ENCODE results near the gene BICDL2.
"Not testable (repeated sequence)": the region's sequence is repeated elsewhere in the genome, so short reads cannot be mapped to it uniquely, and the experiment has no call there.

The BICDL2 gene

GRCh38 chr16:3063625-3064386, 27.1 kb upstream of the BICDL2 start:
- no peak for DNase-seq

- no peak for DNase-seq
These were observed 25.8 kb upstream of the BICDL2 start for GRCh38 chr16:3062553-3062952.

DNA sequence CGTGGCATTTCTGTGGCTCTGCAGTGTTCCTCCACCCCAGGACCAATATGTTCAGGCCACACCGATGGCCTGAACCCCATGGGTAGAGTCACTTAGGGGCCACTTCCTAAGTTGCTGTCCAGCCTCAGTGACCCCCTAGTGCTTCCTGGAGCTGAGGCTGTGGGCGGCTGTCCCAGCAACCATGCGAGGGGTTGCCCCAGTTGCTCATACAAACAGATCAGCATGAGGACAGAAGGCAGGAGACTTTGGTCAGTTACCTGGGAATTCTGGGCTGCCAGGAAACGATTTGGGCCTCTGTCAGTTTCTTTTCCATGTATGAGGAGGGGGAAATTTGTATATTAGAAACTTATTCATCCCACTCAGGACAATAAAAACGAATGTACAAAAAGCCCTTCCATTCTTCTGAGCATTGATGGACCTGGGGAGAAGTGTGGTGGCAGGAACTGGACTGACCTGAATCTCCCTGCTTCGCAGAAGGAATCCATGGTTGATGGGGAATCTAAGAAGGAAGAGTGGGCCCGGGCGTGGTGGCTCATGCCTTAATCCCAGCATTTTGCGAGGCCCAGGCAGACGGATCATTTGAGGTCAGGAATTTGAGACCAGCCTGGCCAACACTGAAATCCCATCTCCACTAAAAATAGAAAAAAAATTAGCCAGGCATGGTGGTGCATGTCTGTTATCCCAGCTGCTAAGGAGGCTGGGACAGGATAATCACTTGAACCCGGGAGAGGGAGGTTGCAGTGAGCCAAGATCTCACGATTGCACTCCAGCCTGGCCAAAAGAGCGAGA, 23.8 kb upstream of the BICDL2 start:
- no peak for DNase-seq

- no peak for DNase-seq
These were observed 23.0 kb upstream of the BICDL2 start for GRCh38 chr16:3059723-3060242.

DNA sequence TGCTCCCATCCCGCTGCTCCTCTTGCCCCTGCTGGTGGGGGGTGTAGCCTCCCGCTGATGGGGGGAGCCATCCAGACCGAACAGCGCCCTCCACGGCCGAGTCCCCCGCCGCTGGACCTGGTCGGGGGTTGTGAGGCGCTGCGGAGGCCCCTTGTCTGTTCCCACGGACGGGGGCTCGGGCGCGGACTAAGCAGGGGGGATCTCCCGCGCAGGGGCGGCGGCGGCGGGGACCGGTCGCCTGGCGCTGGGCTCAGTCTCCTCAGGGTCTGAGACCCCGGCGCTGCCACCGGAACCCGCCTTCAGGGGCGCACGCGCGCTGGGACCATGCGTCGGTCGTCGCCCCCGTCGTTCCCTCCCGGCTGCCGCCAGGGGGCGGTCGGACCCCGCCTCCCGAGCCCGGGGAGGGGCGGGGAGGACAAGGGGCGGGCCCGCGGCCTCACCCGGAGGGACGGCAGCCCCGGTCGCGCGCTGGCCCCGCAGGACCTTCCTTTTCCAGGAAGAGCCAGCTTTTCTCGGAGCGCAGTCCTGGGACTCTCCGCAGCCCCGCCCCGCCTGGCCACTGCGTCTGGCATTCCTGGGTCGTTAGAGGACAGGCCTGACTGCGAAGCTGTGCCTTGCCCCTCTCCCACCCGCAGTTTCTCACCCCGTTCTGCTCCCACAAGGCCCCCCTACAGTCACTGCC, 22.4 kb upstream of the BICDL2 start:
- DNase-seq = peak; percentile 88

GRCh38 chr16:3058139-3059030, 21.6 kb upstream of the BICDL2 start:
- DNase-seq = peak; percentile 57

- DNase-seq = no peak
These were observed 20.7 kb upstream of the BICDL2 start for GRCh38 chr16:3057181-3058138.

DNA sequence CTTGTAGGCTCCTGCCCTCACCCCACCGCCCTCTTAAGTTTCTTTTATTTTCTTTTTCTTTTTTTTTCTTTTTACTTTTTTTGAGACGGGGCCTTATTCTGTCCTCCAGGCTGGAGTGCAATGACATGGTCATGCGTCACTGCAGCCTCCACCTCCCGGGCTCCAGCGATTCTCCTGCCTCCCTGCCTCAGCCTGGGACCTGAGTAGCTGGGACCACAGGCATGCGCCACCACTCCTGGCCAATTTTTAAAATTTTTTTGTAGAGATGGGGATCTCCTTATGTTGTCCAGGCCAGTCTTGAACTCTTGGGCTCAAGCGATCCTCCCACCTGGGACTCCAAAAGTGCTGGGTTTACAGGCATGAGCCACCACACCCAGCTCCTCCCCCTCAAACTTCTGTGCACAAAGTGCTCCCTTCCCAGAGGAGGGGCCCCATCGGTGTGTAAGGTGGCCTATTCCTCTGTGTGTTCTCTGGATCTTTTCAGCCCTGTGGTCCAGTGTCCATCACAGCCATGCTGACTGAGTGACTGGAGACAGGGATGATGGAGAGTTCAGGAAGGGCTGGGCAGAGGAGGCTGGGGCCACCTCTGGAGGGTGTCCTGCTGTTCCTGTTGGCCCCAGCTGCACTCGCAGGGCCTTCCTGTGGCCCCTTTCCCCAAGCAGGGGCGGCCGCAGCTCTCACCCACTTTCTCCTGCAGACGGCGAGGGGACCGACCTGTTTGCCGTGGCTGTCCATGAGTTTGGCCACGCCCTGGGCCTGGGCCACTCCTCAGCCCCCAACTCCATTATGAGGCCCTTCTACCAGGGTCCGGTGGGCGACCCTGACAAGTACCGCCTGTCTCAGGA, 19.8 kb upstream of the BICDL2 start:
- no peak for DNase-seq

GRCh38 chr16:3055734-3056115, 19.0 kb upstream of the BICDL2 start:
- DNase-seq = not testable (repeated sequence)

GRCh38 chr16:3054965-3055733, 18.4 kb upstream of the BICDL2 start:
- DNase-seq = no peak

DNA sequence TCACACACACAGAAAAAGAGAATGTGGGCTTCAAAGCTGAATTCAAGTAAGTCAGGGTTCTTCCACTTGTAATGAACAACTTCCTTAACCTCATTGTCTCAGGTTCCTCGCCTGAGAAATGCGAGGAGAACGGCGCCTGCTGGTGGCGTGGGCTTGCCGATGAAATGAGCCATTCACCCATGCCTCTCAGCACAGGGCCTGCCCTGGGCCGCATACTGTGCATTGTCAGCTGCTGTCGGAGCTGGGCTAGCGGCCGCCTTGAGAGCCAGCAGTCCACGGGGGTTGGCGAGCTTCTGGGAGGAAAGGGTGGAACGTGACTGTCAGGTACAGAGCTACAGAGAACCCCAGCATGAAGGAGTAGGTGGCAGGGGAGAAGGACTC, 16.6 kb upstream of the BICDL2 start:
- DNase-seq = not testable (repeated sequence)

DNA sequence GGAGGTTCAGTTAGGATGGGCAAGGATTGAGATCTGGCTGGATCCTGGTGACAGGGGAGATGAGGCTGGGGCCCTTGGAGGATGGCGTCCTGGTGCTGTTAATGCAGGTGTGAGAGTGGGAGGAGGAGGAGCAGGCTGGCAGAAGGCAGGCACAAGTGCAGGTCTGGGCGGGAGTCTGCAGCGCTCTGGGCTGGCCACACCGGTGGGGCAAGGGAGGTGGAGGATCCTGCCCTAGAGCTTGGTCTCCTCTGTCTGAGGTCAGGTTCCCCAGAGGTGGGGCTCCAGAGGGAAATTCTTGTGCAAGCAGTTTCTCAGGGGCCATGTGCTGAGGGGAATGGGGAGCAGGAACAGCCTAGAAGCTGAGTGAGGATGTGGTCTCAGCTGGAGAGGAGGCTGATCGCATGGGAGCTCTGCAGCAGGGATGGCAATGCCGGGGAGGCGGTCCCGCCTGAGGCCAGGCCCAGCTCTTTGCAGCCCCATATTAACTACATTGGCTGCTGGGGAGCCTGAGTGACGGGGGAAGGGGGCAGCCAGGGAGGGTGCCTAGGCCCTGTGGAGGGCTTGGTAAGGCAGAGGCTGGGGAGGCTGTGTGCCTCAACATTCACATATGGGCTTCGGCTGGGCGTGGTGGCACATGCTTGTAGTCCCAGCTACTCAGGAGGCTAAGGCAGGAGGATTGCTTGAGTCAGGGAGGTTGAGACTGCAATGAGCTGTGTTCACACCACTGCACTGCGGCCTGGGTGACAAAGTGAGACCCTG, 16.0 kb upstream of the BICDL2 start:
- DNase-seq = not testable (repeated sequence)

DNA sequence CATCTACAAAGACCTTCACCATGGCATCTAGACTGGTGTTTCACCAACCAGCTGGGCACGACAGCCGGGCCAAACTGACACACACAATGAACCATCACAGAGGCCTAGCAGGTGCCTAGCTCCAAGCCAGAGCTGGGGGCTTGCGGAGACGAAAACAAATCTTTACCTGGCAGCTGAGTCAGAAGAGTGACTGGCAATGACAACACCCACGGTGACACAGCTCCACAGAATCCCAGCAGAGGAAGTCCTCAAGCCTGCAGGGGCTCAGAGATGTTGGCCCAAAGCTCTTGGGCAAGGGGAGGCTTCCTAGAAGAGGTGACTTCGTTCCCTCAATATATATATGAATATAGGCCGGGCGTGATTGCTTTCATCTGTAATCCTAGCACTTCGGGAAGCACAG, 14.8 kb upstream of the BICDL2 start:
- no peak for DNase-seq

DNA sequence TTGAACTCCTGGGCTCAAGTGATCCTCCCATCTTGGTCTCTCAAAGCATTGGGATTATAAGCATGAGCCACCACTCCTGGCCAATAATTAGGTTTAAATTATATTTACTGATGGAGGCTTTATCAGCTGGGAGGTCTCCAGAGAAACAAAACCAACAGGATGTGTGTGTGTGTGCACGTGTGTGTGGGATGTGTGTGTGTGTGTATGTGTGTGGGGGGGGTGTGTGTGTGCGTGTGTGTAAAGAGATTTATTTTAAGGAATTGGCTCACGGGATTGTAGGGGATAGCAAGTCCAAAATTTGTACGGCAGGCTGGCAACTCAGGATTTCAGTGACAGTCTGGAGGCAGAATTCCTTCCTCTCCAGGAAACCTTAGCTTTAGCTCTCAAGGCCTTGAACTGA, 14.3 kb upstream of the BICDL2 start:
- no peak for DNase-seq

DNA sequence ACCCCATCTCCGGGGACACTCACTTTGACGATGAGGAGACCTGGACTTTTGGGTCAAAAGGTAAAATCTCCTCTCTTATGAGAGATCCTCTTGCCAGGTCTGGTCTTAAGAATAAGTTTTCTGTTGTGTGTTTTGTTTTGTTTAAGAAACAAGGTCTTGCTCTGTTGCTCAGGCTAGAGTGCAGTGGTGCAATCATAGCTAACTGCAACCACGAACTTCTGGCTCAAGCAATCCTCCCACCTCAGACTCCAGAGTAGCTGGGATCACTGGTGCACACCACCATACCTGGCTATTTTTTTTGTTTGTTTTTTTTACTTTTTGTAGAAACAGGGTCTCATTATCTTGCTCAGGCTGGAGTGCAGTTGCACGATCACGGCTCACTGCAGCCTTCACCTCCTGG, 13.7 kb upstream of the BICDL2 start:
- no peak for DNase-seq

DNA sequence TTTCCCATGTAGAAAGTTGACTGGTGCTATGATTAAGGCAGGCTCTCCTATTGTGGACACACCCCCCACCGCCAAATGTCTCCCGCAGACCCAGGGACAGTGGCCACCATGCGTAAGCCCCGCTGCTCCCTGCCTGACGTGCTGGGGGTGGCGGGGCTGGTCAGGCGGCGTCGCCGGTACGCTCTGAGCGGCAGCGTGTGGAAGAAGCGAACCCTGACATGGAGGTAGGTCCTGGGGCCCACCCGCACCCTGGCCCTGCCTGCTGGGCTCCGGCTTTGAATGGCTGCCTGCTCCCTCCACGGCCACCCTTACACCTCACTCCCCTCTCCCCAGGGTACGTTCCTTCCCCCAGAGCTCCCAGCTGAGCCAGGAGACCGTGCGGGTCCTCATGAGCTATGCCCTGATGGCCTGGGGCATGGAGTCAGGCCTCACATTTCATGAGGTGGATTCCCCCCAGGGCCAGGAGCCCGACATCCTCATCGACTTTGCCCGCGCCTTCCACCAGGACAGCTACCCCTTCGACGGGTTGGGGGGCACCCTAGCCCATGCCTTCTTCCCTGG, 13.3 kb upstream of the BICDL2 start:
- no peak for DNase-seq

- no peak for DNase-seq
These were observed 10.6 kb upstream of the BICDL2 start for GRCh38 chr16:3047387-3047720.

DNA sequence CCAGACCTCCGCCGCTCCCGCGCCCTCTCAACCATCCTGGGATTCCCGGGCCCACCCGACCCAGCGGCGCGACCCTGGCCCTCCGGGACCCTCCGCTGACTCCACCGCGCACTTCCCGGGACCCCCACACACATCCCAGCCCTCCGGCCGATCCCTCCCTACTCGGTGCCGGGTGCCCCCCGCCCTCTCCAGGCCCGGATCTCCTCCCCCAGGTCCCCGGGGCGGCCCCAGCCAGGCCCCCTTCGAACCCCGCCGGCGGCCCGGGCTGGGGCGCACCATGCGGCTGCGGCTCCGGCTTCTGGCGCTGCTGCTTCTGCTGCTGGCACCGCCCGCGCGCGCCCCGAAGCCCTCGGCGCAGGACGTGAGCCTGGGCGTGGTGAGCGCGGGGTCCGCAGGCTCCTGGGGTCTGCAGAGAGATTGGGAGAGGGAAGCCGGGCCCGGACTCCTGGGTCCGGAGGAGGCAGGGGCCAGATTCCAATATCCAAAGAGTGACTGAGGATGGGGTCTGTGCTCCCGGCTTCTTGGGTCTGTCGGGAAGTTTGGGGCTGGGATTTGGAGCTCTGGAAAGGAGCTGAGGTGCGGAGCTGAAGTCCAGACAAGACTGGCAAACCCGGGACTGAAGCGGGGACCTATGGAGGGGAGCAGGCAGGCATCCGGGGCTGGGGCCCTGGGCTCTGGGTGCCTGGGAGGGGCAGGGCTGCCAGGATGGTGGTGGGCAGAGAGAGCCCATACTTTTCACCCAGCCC, 10.1 kb upstream of the BICDL2 start:
- DNase-seq = no peak
